ENCODE data around the gene GSTP1.
"Not testable (repeated sequence)": the region's sequence is repeated elsewhere in the genome, so short reads cannot be mapped to it uniquely, and the experiment has no call there.

GRCh38 chr11:67622905-67623304 lies 39.3 kb downstream of the GSTP1 start:
- TF ChIP-seq CTCF, EZH2, EZH2phosphoT487 (IDR thresholded peaks at IDR 0.05): not testable (repeated sequence)

All from neural progenitor cell (in vitro differentiated cells).